ENCODE results near the gene VAT1.
"Not testable (repeated sequence)": the region's sequence is repeated elsewhere in the genome, so short reads cannot be mapped to it uniquely, and the experiment has no call there.

VAT1 gene

GRCh38 chr17:43006639-43007551, 15.3 kb downstream of the VAT1 start, which contains the start of gene IFI35:
Gene IFI35, plus strand, starts transcription at chr17:43006784. Its CDS starts 164 bp downstream, at chr17:43006948.
- DNase-seq (ENCODE audit: low read depth), result peak; percentile 80

GRCh38 chr17:43003542-43004172, 18.5 kb downstream of the VAT1 start:
- DNase-seq (ENCODE audit: low read depth), result no peak

- not testable (repeated sequence) for DNase-seq (ENCODE audit: low read depth)
These were observed 21.3 kb downstream of the VAT1 start for GRCh38 chr17:43000894-43001293.

- no peak for DNase-seq (ENCODE audit: low read depth)
These were observed 23.1 kb downstream of the VAT1 start for GRCh38 chr17:42999003-42999525.

GRCh38 chr17:42997984-42998938, 23.9 kb downstream of the VAT1 start, which contains the start of gene RPL27:
Gene RPL27, plus strand, starts transcription at chr17:42998419. Its CDS starts 332 bp downstream, at chr17:42998751.
- peak; percentile 96 for DNase-seq (ENCODE audit: low read depth)

GRCh38 chr17:42997390-42997983, 24.7 kb downstream of the VAT1 start:
- no peak for DNase-seq (ENCODE audit: low read depth)

GRCh38 chr17:42993913-42994312, 28.3 kb downstream of the VAT1 start:
- not testable (repeated sequence) for DNase-seq (ENCODE audit: low read depth)

GRCh38 chr17:42992872-42993271, 29.3 kb downstream of the VAT1 start:
- no peak for DNase-seq (ENCODE audit: low read depth)

DNA sequence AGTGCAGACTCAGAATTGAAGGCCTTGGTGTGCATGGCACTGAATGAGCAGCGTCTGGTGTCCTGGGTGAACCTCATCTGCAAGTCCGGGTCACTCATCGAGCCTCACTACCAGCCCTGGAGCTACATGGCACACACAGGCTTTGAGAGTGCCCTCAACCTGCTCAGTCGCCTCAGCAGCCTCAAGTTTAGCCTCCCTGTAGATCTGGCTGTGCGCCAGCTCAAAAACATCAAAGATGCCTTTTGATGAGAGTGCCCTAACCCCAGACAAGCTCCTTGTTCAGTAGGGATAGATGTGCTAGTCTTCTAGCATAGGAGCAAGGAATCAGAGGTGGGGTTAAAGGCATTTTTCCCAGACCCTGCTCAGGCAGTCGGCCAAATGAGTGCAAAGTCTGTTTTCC, 30.7 kb downstream of the VAT1 start:
- DNase-seq (ENCODE audit: low read depth), result no peak

DNA sequence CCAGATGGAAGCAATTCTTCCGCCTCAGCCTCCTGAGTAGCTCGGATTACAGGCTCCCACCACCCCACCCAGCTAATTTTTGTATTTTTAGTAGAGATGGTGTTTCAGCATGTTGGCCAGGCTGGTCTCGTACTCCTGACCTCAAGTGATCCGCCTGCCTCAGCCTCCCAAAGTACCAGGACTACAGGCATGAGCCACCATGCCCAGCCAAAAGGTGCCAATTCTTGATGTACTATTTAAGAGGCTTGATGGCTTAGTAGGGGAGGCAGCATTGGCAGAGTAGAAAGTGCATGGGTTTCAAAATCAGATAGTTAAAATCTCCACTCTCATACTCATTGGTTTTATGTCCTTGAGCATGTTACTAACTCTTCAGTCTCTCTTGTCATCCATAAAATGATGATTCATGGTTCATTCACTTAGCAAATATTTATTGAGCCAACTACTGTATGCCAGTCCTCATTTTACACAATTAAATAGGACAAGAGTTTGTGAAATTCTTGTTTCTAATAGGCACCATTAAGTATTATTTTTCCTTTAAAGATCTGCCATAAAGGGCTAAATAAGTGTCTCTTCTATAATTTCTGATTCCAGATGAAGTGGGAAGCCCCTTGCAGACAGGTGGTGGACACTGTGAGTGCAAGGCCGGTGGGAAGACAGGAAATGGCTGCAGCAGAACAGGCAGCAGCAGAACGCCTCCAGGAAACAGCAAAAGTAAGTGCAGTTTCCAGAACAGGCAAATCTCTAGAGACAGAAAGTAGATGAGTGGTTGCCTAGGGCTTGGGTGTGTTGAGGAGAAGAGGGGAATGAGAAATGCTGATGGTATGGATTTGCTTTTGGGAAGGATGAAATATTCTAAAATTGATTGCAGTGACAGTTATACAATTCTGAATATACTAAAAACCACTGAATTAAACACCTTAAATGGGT, 32.2 kb downstream of the VAT1 start:
- no peak for DNase-seq (ENCODE audit: low read depth)

DNA sequence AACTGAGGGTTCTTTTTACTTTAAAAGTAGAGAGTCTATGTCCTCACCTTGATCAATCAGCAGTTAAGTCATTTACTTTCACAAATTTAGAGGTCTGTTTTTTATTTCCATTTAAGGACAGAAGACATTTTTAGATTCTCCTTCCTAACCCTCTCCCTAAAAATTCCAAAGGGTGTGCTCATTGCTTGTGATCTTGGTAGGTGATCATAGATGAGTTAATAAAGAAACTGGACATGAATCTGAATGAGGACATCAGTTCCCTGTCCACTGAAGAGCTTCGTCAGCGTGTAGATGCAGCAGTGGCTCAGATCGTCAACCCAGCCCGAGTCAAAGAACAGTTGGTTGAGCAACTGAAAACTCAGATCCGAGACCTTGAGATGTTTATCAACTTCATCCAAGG, 33.0 kb downstream of the VAT1 start:
- DNase-seq (ENCODE audit: low read depth), result no peak

- no peak for DNase-seq (ENCODE audit: low read depth)
These were observed 37.0 kb downstream of the VAT1 start for GRCh38 chr17:42985225-42985624.

GRCh38 chr17:42982266-42982665, 39.9 kb downstream of the VAT1 start:
- no peak for DNase-seq (ENCODE audit: low read depth)

- DNase-seq (ENCODE audit: low read depth), result peak; percentile 29
These were observed 41.3 kb downstream of the VAT1 start for GRCh38 chr17:42980766-42981397.

- peak; percentile 83 for DNase-seq (ENCODE audit: low read depth)
These were observed 41.9 kb downstream of the VAT1 start, which contains the start of gene RUNDC1 for GRCh38 chr17:42980274-42980765. Gene RUNDC1, plus strand, starts transcription at chr17:42980565. Its CDS starts 12 bp downstream, at chr17:42980577.

DNA sequence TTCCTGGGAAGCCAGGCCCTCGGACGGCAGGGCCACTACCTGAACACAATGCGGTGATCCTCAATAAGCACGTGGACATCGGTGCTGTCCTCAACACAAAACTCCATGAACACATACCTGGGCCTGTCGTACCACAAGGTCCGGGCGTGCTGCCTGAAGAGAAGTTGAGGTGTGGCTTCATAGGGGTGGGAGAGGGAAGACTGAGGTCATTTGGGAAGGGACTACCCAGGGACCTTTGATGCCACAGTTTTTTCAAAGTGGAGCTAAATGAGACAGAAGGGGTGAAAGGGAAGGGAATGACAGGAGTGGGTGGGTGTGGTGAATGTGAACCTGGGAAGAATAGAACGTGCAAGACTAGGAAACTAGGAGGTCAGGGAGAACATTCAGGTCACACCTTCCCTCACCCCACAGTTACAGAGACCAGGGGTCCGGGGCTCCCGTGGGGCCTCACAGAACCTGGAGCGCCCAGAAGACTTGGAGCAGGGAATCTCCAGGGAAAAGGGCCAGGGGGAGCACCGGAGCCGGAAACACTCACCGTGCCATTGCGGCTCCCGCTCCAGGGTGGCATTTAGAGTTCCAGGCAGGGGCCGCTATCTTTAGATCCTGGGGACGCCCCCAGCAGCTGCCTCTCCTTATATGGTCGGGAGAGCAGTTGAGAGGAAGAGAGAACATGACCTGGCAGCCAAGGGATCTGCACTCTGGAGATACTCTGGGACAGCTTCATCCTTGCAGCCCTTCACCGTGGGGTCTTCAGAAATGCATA, 42.5 kb downstream of the VAT1 start, which contains the start of gene PTGES3L:
Gene PTGES3L (minus strand): TSS at position 570 of the 763 bp plus-strand sequence. CDS start 27 bp downstream, at position 543.
- no peak for DNase-seq (ENCODE audit: low read depth)

DNA sequence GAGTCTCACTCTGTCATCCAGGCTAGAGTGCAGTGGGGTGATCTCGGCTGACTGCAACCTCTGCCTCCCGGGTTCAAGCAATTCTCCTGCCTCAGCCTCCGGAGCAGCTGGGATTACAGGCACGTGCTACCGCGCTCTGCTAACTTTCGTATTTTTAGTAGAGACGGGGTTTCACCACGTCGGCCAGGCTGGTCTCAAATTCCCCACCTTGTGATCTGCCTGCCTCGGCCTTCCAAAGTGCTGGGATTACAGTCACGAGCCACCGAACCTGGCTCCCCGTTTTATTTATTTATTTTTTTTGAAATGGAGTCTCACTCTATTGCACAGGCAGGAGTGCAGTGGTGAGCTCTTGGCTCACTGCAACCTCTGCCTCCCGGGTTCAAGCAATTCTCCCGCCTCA, 46.5 kb downstream of the VAT1 start:
- DNase-seq (ENCODE audit: low read depth), result not testable (repeated sequence)

GRCh38 chr17:42975265-42975664, 46.9 kb downstream of the VAT1 start:
- no peak for DNase-seq (ENCODE audit: low read depth)
